WTC11 (cell line): ENCODE results near the gene MLXIP. TPM values are rescaled to one million over a fixed set of nuclear protein-coding genes. Genes with fewer than 3 reads are reported as not detected.

Experiments
- ATAC-seq: fragments of 200-7000 bp; cut with Tn5 transposase; 2 replicates; pipeline ENCODE4 v1.10.0; 2021; ENCODE audit warnings: mild to moderate bottlenecking, moderate library complexity
- CTCF ChIA-PET: fragments of 300-600 bp; sonication (Branson Sonifier 250); formaldehyde crosslinking; loops from one replicate; lab custom pipeline; 2021; ENCODE audit warnings: antibody characterized with exemption; lab: Charles Lee
- POLR2A ChIA-PET: fragments of 350-600 bp; sonication (Branson Sonifier 250); formaldehyde crosslinking; loops from one replicate; lab custom pipeline; 2021; ENCODE audit warnings: antibody characterized with exemption; lab: Charles Lee
- DNase-seq: peaks from one replicate; pipeline ENCODE4 v3.0.0; 2021; ENCODE audit warnings: low spot score
- H3K27ac Mint-ChIP-seq: 2 replicates; pipeline ENCODE4 v1.8.0; 2021; ENCODE audit warnings: mixed read lengths
- H3K27me3 Mint-ChIP-seq: 2 replicates; pipeline ENCODE4 v1.8.0; 2021; ENCODE audit warnings: low read depth, mild to moderate bottlenecking, moderate library complexity, mixed read lengths
- H3K36me3 Mint-ChIP-seq: 2 replicates; pipeline ENCODE4 v1.8.0; 2021; ENCODE audit warnings: mixed read lengths
- H3K4me1 Mint-ChIP-seq: 2 replicates; pipeline ENCODE4 v1.8.0; 2022; ENCODE audit warnings: mixed read lengths
- H3K4me3 Mint-ChIP-seq: 2 replicates; pipeline ENCODE4 v1.8.0; 2021; ENCODE audit warnings: mild to moderate bottlenecking, moderate library complexity, mixed read lengths
- H3K9me3 Mint-ChIP-seq: 2 replicates; pipeline ENCODE4 v1.8.0; 2021; ENCODE audit warnings: mixed read lengths
- CREM ChIP-seq: sonication (generic); formaldehyde crosslinking; IDR thresholded peaks from 2 replicates; pipeline ENCODE4 v1.8.1; 2022; ENCODE audit warnings: mild to moderate bottlenecking, missing genetic modification reagents, moderate library complexity
- FOXP1 ChIP-seq: sonication (generic); formaldehyde crosslinking; IDR thresholded peaks from 2 replicates; pipeline ENCODE4 v1.8.0; 2022; ENCODE audit warnings: missing genetic modification reagents, mild to moderate bottlenecking, moderate library complexity, borderline replicate concordance
- GRHL2 ChIP-seq: fragments of 250-450 bp; sonication (Bioruptor Pico); IDR thresholded peaks from 2 replicates; pipeline ENCODE4 v1.8.0; 2022; ENCODE audit warnings: mild to moderate bottlenecking, moderate library complexity; ENCODE audit not compliant: insufficient replicate concordance, severe bottlenecking
- GTF2I ChIP-seq: fragments of 250-450 bp; sonication (Bioruptor Pico); conservative IDR thresholded peaks from 2 replicates; pipeline ENCODE4 v1.4.0; 2021; ENCODE audit warnings: mild to moderate bottlenecking
- RORB ChIP-seq: fragments of 250-450 bp; sonication (Bioruptor Pico); IDR thresholded peaks from 2 replicates; pipeline ENCODE4 v1.9.0; 2021; ENCODE audit warnings: mild to moderate bottlenecking
- STAT6 ChIP-seq: sonication (generic); formaldehyde crosslinking; conservative IDR thresholded peaks from 2 replicates; pipeline ENCODE4 v1.8.1; 2023; ENCODE audit warnings: mild to moderate bottlenecking, low read depth, missing genetic modification reagents, moderate library complexity
- TP53 ChIP-seq: sonication (generic); formaldehyde crosslinking; IDR thresholded peaks from 2 replicates; pipeline ENCODE4 v1.8.1; 2023; ENCODE audit warnings: mild to moderate bottlenecking, missing genetic modification reagents
- USF2 ChIP-seq: sonication (generic); formaldehyde crosslinking; IDR thresholded peaks from 2 replicates; pipeline ENCODE4 v1.8.1; 2023; ENCODE audit warnings: mild to moderate bottlenecking, missing genetic modification reagents, moderate library complexity
- ZNF317 ChIP-seq: sonication (generic); formaldehyde crosslinking; IDR thresholded peaks from 2 replicates; pipeline ENCODE4 v1.8.1; 2023; ENCODE audit warnings: low read depth, mild to moderate bottlenecking, moderate library complexity, missing genetic modification reagents, borderline replicate concordance
- ZNF396 ChIP-seq: fragments of 250-450 bp; sonication (Bioruptor Pico); IDR thresholded peaks from 2 replicates; pipeline ENCODE4 v1.8.0; 2021; ENCODE audit warnings: mild to moderate bottlenecking, moderate library complexity, borderline replicate concordance
- ZNF512 ChIP-seq: sonication (generic); formaldehyde crosslinking; IDR thresholded peaks from 2 replicates; pipeline ENCODE4 v1.8.1; 2022; ENCODE audit warnings: missing genetic modification reagents, borderline replicate concordance
- total RNA-seq: library from RNA; stranded (reverse); gene quantifications from 3 replicates; pipeline ENCODE4 v1.2.3, GENCODE V29; 2021
- TF ChIP-seq, protein P1 (sequence below): fragments of 250-450 bp; sonication (Bioruptor Pico); IDR thresholded peaks from 2 replicates; pipeline ENCODE4 v1.9.0; 2021; ENCODE audit warnings: mild to moderate bottlenecking
- TF ChIP-seq, protein P2 (sequence below): sonication (generic); formaldehyde crosslinking; IDR thresholded peaks from 2 replicates; pipeline ENCODE4 v1.8.1; 2022; ENCODE audit warnings: mild to moderate bottlenecking, moderate library complexity, missing genetic modification reagents

The MLXIP gene
- total RNA-seq, 1 experiment from 2014 or later: 49.4 TPM

DNA sequence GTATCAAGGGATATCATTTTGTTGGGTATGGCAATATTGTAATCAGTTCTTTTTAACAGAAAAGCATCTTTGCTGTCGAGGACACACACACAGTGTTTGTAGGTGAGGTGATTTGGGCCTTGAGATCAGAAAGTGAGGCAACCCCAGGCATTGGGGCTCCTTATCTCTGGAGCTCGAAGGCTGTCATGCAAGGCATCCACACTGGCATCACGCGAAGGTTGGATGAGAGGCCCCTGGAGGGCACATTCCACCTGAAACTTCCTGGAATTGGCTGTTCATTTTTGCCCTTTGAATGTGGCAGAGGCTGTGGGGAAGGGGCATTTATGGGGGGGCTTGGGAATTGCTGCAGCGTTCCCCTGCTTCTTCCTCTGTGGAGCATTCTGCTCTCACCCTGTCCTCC lies 49.9 kb downstream of the MLXIP start:
- no peaks in the 10 kb centered on the region for H3K27me3 Mint-ChIP-seq
- ATAC-seq: no peak
- H3K9me3 Mint-ChIP-seq: no peaks in the 10 kb centered on the region
- H3K4me1 Mint-ChIP-seq: peaks cover 17% of the 10 kb centered on the region
- no peak for DNase-seq
- POLR2A ChIA-PET: no interaction called here
- no peak overlapping the region for H3K27ac Mint-ChIP-seq
- TF ChIP-seq CREM (CRISPR knock-in tag): no peak
- TF ChIP-seq USF2: no peak
- TF ChIP-seq ZNF396 (CRISPR knock-in tag): no peak
- TF ChIP-seq ZNF317 (CRISPR knock-in tag): no peak
- TF ChIP-seq FOXP1: no peak
- no peak overlapping the region for H3K4me3 Mint-ChIP-seq
- CTCF ChIA-PET: interaction anchor here (1.1 to 4.2 kb wide), 2 partner anchors 9 to 74 kb away, joined by 3 to 27 read pairs; no protein-coding TSS in a partner anchor
- H3K36me3 Mint-ChIP-seq: peaks cover 20% of the 10 kb centered on the region

GRCh38 chr12:122129131-122129530 lies 50.6 kb downstream of the MLXIP start:
- H3K4me3 Mint-ChIP-seq: no peak overlapping the region
- H3K36me3 Mint-ChIP-seq: peaks cover 21% of the 10 kb centered on the region
- TF ChIP-seq GRHL2 (CRISPR knock-in tag): no peak
- TF ChIP-seq TP53 (CRISPR knock-in tag): no peak
- TF ChIP-seq, protein P1, sequence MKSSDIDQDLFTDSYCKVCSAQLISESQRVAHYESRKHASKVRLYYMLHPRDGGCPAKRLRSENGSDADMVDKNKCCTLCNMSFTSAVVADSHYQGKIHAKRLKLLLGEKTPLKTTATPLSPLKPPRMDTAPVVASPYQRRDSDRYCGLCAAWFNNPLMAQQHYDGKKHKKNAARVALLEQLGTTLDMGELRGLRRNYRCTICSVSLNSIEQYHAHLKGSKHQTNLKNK (CRISPR knock-in tag): no peak
- no peak for TF ChIP-seq USF2
- no peak for TF ChIP-seq GTF2I (CRISPR knock-in tag)
- TF ChIP-seq, protein P2, sequence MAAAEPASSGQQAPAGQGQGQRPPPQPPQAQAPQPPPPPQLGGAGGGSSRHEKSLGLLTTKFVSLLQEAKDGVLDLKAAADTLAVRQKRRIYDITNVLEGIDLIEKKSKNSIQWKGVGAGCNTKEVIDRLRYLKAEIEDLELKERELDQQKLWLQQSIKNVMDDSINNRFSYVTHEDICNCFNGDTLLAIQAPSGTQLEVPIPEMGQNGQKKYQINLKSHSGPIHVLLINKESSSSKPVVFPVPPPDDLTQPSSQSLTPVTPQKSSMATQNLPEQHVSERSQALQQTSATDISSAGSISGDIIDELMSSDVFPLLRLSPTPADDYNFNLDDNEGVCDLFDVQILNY (CRISPR knock-in tag): no peak
- no peak for TF ChIP-seq ZNF512 (CRISPR knock-in tag)
- no peaks in the 10 kb centered on the region for H3K9me3 Mint-ChIP-seq
- ChIA-PET POLR2A (no interaction called here), CTCF (no interaction called here)
- H3K4me1 Mint-ChIP-seq: peaks cover 14% of the 10 kb centered on the region
- ATAC-seq (no peak), DNase-seq (no peak)
- H3K27me3 Mint-ChIP-seq: no peaks in the 10 kb centered on the region
- no peak overlapping the region for H3K27ac Mint-ChIP-seq

DNA sequence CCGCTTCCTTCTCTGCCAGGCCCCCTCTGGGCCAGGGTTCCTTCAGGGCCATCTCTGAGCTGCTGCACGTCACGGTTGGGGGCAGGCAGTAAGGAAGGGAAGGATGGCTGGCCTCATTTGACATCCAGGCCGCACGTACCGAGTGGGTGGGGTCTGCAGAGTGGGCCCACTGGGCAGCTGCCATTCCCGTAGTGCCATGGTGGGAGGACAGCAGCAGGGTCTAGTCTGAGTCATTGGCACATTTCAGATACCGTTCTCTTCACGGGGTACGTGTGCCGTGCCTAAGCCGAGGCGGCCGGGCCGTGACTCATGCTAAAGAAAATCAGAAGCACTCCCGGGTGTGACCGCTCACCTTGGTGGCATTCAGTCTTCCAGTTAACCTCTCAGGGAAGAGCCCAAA lies 51.6 kb downstream of the MLXIP start:
- no peaks in the 10 kb centered on the region for H3K9me3 Mint-ChIP-seq
- H3K27me3 Mint-ChIP-seq: no peaks in the 10 kb centered on the region
- no peak overlapping the region for H3K4me3 Mint-ChIP-seq
- peaks cover 24% of the 10 kb centered on the region for H3K36me3 Mint-ChIP-seq
- ChIA-PET CTCF (interaction anchor here (1.1 to 1.9 kb wide), 10 partner anchors 11 to 212 kb away, joined by 3 to 10 read pairs (median 5); partner anchors contain the start of genes B3GNT4, CFAP251 and LRRC43), POLR2A (no interaction called here)
- no peak for TF ChIP-seq RORB (CRISPR knock-in tag)
- TF ChIP-seq, protein P2 (CRISPR knock-in tag): no peak
- TF ChIP-seq STAT6 (CRISPR knock-in tag): no peak
- H3K27ac Mint-ChIP-seq: no peak overlapping the region; the same call in 1 of the 2 replicates
- H3K4me1 Mint-ChIP-seq: peaks cover 14% of the 10 kb centered on the region
- DNase-seq (no peak), ATAC-seq (no peak)
